GM21423 (cell line): ENCODE measurements around the gene STS.
"Not testable (repeated sequence)": the region's sequence is repeated elsewhere in the genome, so short reads cannot be mapped to it uniquely, and the experiment has no call there.

ENCODE experiments used
- ATAC-seq: cut with Tn5 transposase; IDR thresholded peaks from one replicate; pipeline ENCODE4 v1.9.1; 2021; ENCODE audit warnings: mild to moderate bottlenecking, moderate library complexity; ENCODE audit not compliant: unreplicated experiment

The STS gene

DNA sequence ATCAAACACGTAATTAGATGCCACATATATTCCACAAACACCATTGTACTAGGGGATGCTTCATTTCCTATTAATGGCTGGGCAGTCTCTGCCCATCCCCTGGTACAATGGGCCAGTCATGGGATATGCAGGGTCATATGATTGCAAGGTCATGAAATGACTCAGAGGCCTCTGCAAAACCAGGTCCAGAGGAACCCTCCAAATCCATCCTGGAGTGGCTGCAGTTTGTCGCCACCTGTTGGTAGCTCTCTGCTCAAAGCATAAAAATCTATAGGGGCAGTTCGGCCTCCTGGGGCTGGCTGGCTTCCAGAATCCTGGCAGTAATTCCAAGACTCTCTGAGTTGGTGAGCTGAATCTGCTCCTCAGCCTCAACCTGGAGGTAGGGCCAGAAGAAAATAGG, 23.4 kb downstream of the STS start:
- ATAC-seq, result no peak

DNA sequence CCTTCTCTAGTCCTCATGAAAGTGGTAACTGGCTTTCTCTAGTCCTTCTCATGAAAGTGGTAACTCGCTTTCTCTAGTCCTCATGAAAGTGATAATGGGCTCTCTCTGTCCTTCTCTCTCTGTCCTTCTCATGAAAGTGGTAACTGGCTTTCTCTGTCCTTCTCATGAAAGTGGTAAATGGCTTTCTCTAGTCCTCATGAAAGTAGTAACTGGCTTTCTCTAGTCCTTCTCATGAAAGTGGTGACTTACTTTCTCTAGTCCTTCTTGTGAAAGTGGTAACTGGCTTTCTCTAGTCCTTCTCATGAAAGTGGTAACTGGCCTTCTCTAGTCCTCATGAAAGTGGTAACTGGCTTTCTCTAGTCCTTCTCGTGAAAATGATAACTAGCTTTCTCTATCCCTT, 31.3 kb downstream of the STS start:
- not testable (repeated sequence) for ATAC-seq

DNA sequence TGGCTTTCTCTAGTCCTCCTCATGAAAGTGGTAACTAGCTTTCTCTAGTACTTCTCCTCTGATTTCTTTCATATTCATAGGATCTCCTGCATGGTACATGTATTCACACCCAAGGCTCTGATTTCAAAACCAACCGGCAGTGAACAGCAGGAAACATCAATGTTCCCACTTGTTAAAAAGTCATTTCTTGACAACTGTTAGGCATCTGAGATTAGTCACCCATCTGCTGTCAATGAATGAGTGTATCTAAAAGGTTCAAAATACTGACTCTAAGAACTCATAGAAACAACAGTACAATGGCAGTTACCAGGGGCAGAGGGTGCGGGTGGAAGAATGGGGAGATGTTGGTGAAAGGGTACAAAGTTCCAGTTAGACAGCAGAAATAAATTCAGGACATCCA, 31.9 kb downstream of the STS start:
- ATAC-seq, result no peak

DNA sequence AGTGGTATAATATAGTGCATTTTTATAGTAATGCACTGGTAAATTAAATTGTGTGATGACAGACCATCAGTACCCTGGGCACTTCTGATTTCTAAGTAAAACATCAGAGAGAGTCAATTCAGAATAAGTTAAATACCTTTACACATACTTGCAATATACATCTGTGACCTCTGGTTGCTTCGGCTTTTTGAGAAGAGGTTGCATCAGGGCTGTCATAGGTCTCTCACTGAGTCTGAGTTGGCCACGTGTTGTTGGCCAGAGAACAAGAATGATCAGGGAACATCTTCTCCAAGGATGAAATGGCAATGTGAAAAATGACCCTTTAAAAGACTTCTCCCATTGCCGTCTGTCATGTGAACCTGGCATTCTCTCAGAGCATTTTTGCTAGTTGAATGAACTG, 37.3 kb downstream of the STS start:
- no peak for ATAC-seq

DNA sequence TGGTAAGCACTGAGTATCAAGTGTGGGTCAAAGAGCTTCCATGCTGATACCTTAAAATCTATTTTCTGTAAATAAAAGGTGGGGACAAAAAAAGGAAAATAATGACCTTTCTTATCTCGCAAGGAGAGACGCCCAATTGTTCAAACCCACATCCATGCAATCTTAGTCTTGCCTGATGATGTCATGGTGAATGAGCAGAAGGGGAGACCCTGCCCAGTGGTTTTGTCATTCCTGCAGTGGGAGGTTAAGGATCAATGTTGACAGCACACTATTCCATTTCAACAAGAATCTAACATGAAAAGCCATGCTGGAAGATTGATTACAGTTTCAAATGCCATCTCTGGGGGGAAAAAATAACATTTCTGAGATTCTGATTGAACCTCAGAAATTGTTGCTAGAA, 41.2 kb downstream of the STS start:
- no peak for ATAC-seq

DNA sequence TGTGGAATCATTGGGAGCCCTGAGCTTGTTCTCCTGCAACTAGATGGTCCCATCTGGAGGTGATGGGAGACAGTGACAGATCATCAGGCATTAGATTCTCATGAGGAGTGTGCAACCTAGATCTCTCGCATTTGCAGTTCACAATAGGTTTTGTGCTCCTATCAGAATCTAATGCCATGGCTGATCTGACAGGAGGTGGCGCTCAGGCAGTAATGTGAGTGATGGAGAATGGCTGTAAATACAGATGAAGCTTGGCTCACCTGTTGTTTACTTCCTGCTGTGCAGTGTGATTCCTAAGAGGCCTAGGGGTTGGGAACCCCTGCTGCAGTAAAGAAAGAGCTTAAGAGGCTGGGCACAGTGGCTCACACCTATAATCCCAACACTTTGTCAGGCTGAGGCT, 42.6 kb downstream of the STS start:
- no peak for ATAC-seq

DNA sequence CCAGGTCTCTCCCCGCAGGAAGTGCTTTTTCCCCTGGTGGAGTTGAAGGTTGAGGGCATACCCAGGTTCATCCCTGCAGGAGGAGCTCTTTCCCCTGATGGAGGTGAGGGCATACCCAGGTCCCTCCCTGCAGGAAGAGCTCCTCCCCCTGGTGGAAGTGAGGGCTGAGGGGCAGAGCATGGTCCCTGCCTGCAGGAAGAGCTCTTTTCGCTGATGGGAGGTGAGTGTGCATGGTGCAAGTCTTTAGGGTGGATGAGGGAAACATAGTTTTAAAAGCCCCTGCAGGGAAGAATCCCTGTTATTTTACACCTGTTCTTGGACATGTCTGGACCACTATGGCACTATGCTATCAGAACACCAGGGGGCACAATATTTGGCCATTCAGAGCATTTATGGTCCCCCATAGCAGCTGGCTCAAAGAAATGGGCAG, 44.2 kb downstream of the STS start:
- no peak for ATAC-seq

DNA sequence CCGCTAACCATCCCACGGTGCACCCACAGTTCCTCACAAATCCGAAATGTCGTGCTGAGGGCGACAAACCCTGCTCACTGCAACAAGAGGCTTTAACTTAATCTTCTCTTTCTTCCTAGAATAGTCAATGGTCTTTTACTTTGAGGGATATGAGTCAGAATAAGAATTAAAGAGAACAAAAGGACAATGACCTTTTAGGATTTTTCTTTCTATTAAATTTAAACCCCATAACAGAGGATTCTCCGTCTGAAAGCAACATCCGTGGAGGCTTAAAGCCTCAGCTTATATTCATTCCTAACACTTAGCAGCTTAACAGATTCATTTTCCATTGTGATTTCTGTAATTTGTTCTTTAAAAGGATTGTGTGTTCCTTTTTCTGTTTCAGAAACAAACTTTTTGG, 45.4 kb downstream of the STS start:
- no peak for ATAC-seq

DNA sequence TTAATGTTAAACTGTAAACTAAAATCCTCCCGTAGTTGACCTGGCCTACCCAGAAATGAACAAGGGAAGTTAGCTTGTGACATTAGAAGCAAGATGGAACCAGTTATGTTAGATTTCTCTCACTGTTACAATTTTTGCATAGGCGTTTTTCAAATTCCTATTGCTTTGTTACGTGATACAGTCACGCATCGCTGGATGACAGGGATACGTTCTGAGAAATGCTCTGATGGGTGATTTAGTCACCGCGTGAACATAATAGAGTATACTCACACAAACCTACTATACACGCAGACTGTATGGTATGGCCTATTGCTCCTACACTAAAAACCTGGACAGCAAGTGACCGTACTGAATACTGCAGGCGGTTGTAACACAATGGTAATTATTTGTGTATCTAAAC, 47.1 kb downstream of the STS start:
- ATAC-seq, result no peak
